H1 (cell line): ENCODE measurements around the gene STK36. TPM values are rescaled to one million over a fixed set of nuclear protein-coding genes. Genes with fewer than 3 reads are reported as not detected.

Experiments used
- CTCF ChIA-PET: fragments of 300-600 bp; sonication (Branson Sonifier 250); formaldehyde crosslinking; loops from one replicate; lab custom pipeline; 2021; ENCODE audit not compliant: partially characterized antibody; lab: Charles Lee
- POLR2A ChIA-PET: fragments of 300-600 bp; sonication (Branson Sonifier 250); formaldehyde crosslinking; loops from one replicate; lab custom pipeline; 2021; ENCODE audit warnings: inconsistent platforms; ENCODE audit not compliant: partially characterized antibody; lab: Charles Lee
- DNase-seq, 2 experiments: peaks; one replicate each; pipeline versions ENCODE4 v3.0.0 to v3.0.0-alpha.2; 2010 to 2022; ENCODE audit warnings: low spot score in 2 of 2, low read depth in 1 of 2, mixed read lengths in 1 of 2
- FAIRE-seq: peaks from 2 replicates; lab custom pipeline; 2011; peaks lifted over from hg19 to GRCh38; lab: Jason Lieb, UNC
- H2AFZ ChIP-seq: 2 replicates; pipeline ENCODE4 v1.8.1; 2012; ENCODE audit warnings: low read length, inconsistent platforms
- H2AK5ac ChIP-seq: 2 replicates; pipeline ENCODE4 v1.6.1; 2013; ENCODE audit warnings: low read depth, low read length
- H2BK120ac ChIP-seq: replicated peaks from 2 replicates; pipeline ENCODE3; 2013; ENCODE audit warnings: low read depth, low read length, inconsistent platforms
- H2BK12ac ChIP-seq: 2 replicates; pipeline ENCODE4 v1.6.1; 2013; ENCODE audit warnings: low read depth, low read length
- H2BK15ac ChIP-seq: 2 replicates; pipeline ENCODE4 v1.6.1; 2013; ENCODE audit warnings: low read length
- H2BK20ac ChIP-seq: 2 replicates; pipeline ENCODE4 v1.6.1; 2013; ENCODE audit warnings: low read length
- H2BK5ac ChIP-seq: 2 replicates; pipeline ENCODE4 v1.6.1; 2013; ENCODE audit warnings: low read depth, low read length
- H3K14ac ChIP-seq: 2 replicates; pipeline ENCODE4 v1.6.1; 2013; ENCODE audit warnings: inconsistent platforms; ENCODE audit not compliant: insufficient read length
- H3K18ac ChIP-seq: 2 replicates; pipeline ENCODE4 v1.6.1; 2013; ENCODE audit warnings: low read length; ENCODE audit errors: extremely low read depth
- H3K23ac ChIP-seq: 2 replicates; pipeline ENCODE4 v1.6.1; 2013; ENCODE audit warnings: inconsistent platforms; ENCODE audit not compliant: insufficient read length
- H3K23me2 ChIP-seq: 2 replicates; pipeline ENCODE4 v1.6.1; 2013; ENCODE audit warnings: low read depth, low read length
- H3K27ac ChIP-seq: 2 replicates; pipeline ENCODE4 v1.6.1; 2011; ENCODE audit warnings: low read depth, low read length, inconsistent platforms
- H3K27me3 ChIP-seq, 4 experiments: replicated peaks in 1 of 4; 1 replicate in 1 of 4; 2 replicates in 3 of 4; pipeline versions ENCODE4 v1.6.1 to v1.8.1; 2011 to 2013; ENCODE audit warnings: low read length in 3 of 4, mild to moderate bottlenecking in 3 of 4, inconsistent platforms in 2 of 4, mixed read lengths in 2 of 4, moderate library complexity in 1 of 4; ENCODE audit not compliant: control insufficient read depth in 3 of 4, insufficient read depth in 3 of 4; ENCODE audit errors: extremely low read depth in 1 of 4
- H3K36me3 ChIP-seq, 4 experiments: 2 replicates each; pipeline versions ENCODE4 v1.6.1 to v1.8.1; 2011 to 2013; ENCODE audit warnings: mild to moderate bottlenecking in 4 of 4, low read length in 3 of 4, moderate library complexity in 2 of 4, control low read depth in 1 of 4, inconsistent platforms in 1 of 4; ENCODE audit not compliant: insufficient read depth in 4 of 4, control insufficient read depth in 2 of 4
- H3K4ac ChIP-seq: replicated peaks from 2 replicates; pipeline ENCODE3; 2013; ENCODE audit warnings: low read length, low read depth, mixed read lengths, inconsistent platforms; ENCODE audit not compliant: insufficient read length
- H3K4me1 ChIP-seq, 4 experiments: replicated peaks in 1 of 4; 1 replicate in 1 of 4; 2 replicates in 3 of 4; pipeline versions ENCODE4 v1.6.1 to v1.8.1; 2011 to 2013; ENCODE audit warnings: low read length in 3 of 4, inconsistent platforms in 2 of 4, mixed read lengths in 1 of 4; ENCODE audit not compliant: insufficient read depth in 4 of 4, control insufficient read depth in 3 of 4
- H3K4me2 ChIP-seq, 2 experiments: 2 replicates each; pipeline versions ENCODE4 v1.6.1 to v1.8.1; 2011 to 2013; ENCODE audit warnings: low read depth in 2 of 2, low read length in 2 of 2, control low read depth in 1 of 2, inconsistent platforms in 1 of 2, mild to moderate bottlenecking in 1 of 2; ENCODE audit not compliant: insufficient read depth in 1 of 2
- H3K4me3 ChIP-seq, 4 experiments: fragments of 200-600, 300-600 bp in 1 of 4; sonication (generic), shearing (Covaris generic), sonication (Bioruptor Twin) in 1 of 4; 2 replicates each; pipeline versions ENCODE4 v1.5.1 to v1.8.1; 2011 to 2016; ENCODE audit warnings: low read length in 4 of 4, low read depth in 3 of 4, control low read depth in 2 of 4, inconsistent platforms in 2 of 4, mild to moderate bottlenecking in 2 of 4, mixed read lengths in 1 of 4, moderate library complexity in 1 of 4; ENCODE audit not compliant: insufficient read depth in 2 of 4; ENCODE audit errors: extremely low read depth in 1 of 4
- H3K56ac ChIP-seq: replicated peaks from 2 replicates; pipeline ENCODE3; 2013; ENCODE audit warnings: low read depth, mild to moderate bottlenecking, mixed read lengths, low read length, inconsistent platforms; ENCODE audit not compliant: insufficient read length
- H3K79me1 ChIP-seq: 2 replicates; pipeline ENCODE4 v1.6.1; 2013; ENCODE audit warnings: low read depth, low read length, control low read depth
- H3K79me2 ChIP-seq, 2 experiments: 2 replicates each; pipeline versions ENCODE4 v1.6.1 to v1.8.1; 2012 to 2013; ENCODE audit warnings: low read length in 2 of 2, mild to moderate bottlenecking in 2 of 2, inconsistent platforms in 1 of 2; ENCODE audit not compliant: insufficient read depth in 2 of 2, control insufficient read depth in 1 of 2
- H3K9ac ChIP-seq, 4 experiments: replicated peaks in 1 of 4; 1 replicate in 1 of 4; 2 replicates in 3 of 4; pipeline versions ENCODE4 v1.6.1 to v1.8.1; 2011 to 2013; ENCODE audit warnings: low read depth in 3 of 4, low read length in 3 of 4, control low read depth in 2 of 4, mild to moderate bottlenecking in 2 of 4, moderate library complexity in 2 of 4, inconsistent platforms in 1 of 4; ENCODE audit errors: extremely low read depth in 1 of 4
- H3K9me3 ChIP-seq, 2 experiments: 2 replicates each; pipeline versions ENCODE4 v1.6.1 to v1.8.1; 2012 to 2013; ENCODE audit warnings: mild to moderate bottlenecking in 2 of 2, moderate library complexity in 2 of 2, control low read depth in 1 of 2, inconsistent platforms in 1 of 2, low read depth in 1 of 2, low read length in 1 of 2, mixed read lengths in 1 of 2; ENCODE audit not compliant: insufficient read depth in 2 of 2
- H4K20me1 ChIP-seq, 2 experiments: replicated peaks in 1 of 2; 2 replicates each; pipeline versions ENCODE3 to v1.8.1; 2011 to 2013; ENCODE audit warnings: inconsistent platforms in 2 of 2, low read length in 2 of 2, mild to moderate bottlenecking in 1 of 2; ENCODE audit not compliant: insufficient read depth in 2 of 2, control insufficient read depth in 1 of 2
- H4K5ac ChIP-seq: 2 replicates; pipeline ENCODE4 v1.6.1; 2013; ENCODE audit warnings: low read length, low read depth, mixed read lengths, inconsistent platforms; ENCODE audit not compliant: insufficient read length
- H4K8ac ChIP-seq: 2 replicates; pipeline ENCODE4 v1.8.0; 2013; ENCODE audit warnings: mild to moderate bottlenecking, moderate library complexity, low read length, inconsistent platforms; ENCODE audit not compliant: insufficient read depth; ENCODE audit errors: extremely low read depth
- H4K91ac ChIP-seq: replicated peaks from 2 replicates; pipeline ENCODE3; 2013; ENCODE audit warnings: low read length, mixed read lengths, inconsistent platforms; ENCODE audit not compliant: insufficient read length
- BCL11A ChIP-seq, 2 experiments: IDR thresholded peaks; one replicate each; pipeline ENCODE4 v1.6.1; 2011; ENCODE audit warnings: low read depth in 2 of 2, low read length in 2 of 2, mild to moderate bottlenecking in 2 of 2
- POU5F1 ChIP-seq: IDR thresholded peaks from 2 replicates; pipeline ENCODE4 v1.6.1; 2011; ENCODE audit warnings: low read depth, mild to moderate bottlenecking, low read length, moderate library complexity
- SP4 ChIP-seq: IDR thresholded peaks from 2 replicates; pipeline ENCODE4 v1.6.1; 2012; ENCODE audit warnings: low read length, inconsistent platforms
- YY1 ChIP-seq: IDR thresholded peaks from 2 replicates; pipeline ENCODE4 v1.6.1; 2011; ENCODE audit warnings: low read depth, mild to moderate bottlenecking, low read length
- WGBS, 2 experiments: shearing (Covaris generic) in 1 of 2; methylation state at CpG; one replicate each; pipeline versions ENCODE4 v1.1.6 to v1.1.7; 2013 to 2015; ENCODE audit warnings: low lambda C conversion rate in 2 of 2, mixed read lengths in 2 of 2, inconsistent platforms in 1 of 2, low coverage in 1 of 2, missing lambda C conversion rate in 1 of 2; ENCODE audit not compliant: insufficient replicate concordance in 2 of 2, insufficient coverage in 1 of 2, insufficient read length in 1 of 2; ENCODE audit errors: extremely low coverage in 1 of 2, missing lambda C conversion rate in 1 of 2; 5-methylcytosine and 5-hydroxymethylcytosine counted together
- polyA plus RNA-seq, 7 experiments: library from polyadenylated mRNA; depleted of rRNA in 3 of 7; stranded (reverse) in 5 of 7; unstranded in 2 of 7; fragments of >200 nt in 5 of 7; fragments of 200-250 nt in 2 of 7; gene quantifications; 1 replicate in 5 of 7; 2 replicates in 1 of 7; 4 replicates in 1 of 7; pipeline versions ENCODE4 v1.2.1 to v1.2.3, GENCODE V29; 2011 to 2013; ENCODE audit warnings: missing spikeins in 2 of 7, mixed read lengths in 2 of 7
- total RNA-seq: library from RNA; stranded (reverse); fragmentation: NEBNext Ultra II Directional; extraction: Animal tissue kit (Norgen Biotek cat#: 25700); gene quantifications from 2 replicates; pipeline ENCODE4 v1.2.1, GENCODE V29; 2021

STK36 gene
- total and polyA plus RNA-seq, 2 of the 8 experiments (the other 6 are each of a cell fraction or from before 2014, with no cell fraction given) = 41.4 to 57.6 TPM

GRCh38 chr2:218748741-218749441 is 77.0 kb downstream of the STK36 start:
- Histone ChIP-seq H3K23me2 (no peaks in the 10 kb centered on the region), H3K79me2 (no peaks in the 10 kb centered on the region), H2BK12ac (no peak overlapping the region), H3K4me3 (no peak overlapping the region), H3K14ac (no peak overlapping the region), H2BK20ac (no peak overlapping the region), H3K56ac (no peak overlapping the region), H3K36me3 (peaks cover 29 to 94% (median 72%) of the 10 kb centered on the region in 4 experiments), H2BK15ac (no peak overlapping the region), H3K27ac (no peak overlapping the region), H3K23ac (no peak overlapping the region), H3K79me1 (no peaks in the 10 kb centered on the region), H4K5ac (no peak overlapping the region), H3K4me1 (no peaks in the 10 kb centered on the region), H3K18ac (no peak overlapping the region), H3K27me3 (no peaks in the 10 kb centered on the region), H2BK5ac (no peak overlapping the region), H3K9ac (no peak overlapping the region), H3K9me3 (no peaks in the 10 kb centered on the region), H4K20me1 (peaks cover 2 to 3% of the 10 kb centered on the region in 2 experiments), H2BK120ac (no peak overlapping the region), H3K4ac (no peak overlapping the region), H2AFZ (no peak overlapping the region), H4K91ac (no peak overlapping the region), H3K4me2 (no peak overlapping the region), H4K8ac (no peak overlapping the region), H2AK5ac (no peak overlapping the region)
- DNase-seq = no peak
- ChIA-PET POLR2A (interaction anchor here (0.7 kb wide), 1 partner anchor 12 kb away, joined by 3 read pairs; no protein-coding TSS in a partner anchor), CTCF (interaction anchor here (0.6 to 7.8 kb wide), 6 partner anchors 8 to 99 kb away, joined by 3 to 39 read pairs (median 6); no protein-coding TSS in a partner anchor)
- FAIRE-seq = no peak
- TF ChIP-seq POU5F1 (no peak), BCL11A (IDR thresholded peaks at IDR 0.05; ENCODE audit: low read depth in 2 of 2, low read length in 2 of 2) (no peak), YY1 (no peak), SP4 (no peak)
- WGBS, 2 experiments = 85% methylated on average over 8 of the region's 8 CpGs; no CpG with 5 or more reads in 1 of the 2 experiments
